Hepatic stellate cell (primary cell): ENCODE measurements around the gene PKNOX2.
A peak's percentile ranks its signal among the peaks of the same experiment; 100 is the strongest.

Experiments
- DNase-seq: peaks from one replicate; pipeline ENCODE4 v3.0.0; 2011; ENCODE audit warnings: low spot score

Gene PKNOX2

DNA sequence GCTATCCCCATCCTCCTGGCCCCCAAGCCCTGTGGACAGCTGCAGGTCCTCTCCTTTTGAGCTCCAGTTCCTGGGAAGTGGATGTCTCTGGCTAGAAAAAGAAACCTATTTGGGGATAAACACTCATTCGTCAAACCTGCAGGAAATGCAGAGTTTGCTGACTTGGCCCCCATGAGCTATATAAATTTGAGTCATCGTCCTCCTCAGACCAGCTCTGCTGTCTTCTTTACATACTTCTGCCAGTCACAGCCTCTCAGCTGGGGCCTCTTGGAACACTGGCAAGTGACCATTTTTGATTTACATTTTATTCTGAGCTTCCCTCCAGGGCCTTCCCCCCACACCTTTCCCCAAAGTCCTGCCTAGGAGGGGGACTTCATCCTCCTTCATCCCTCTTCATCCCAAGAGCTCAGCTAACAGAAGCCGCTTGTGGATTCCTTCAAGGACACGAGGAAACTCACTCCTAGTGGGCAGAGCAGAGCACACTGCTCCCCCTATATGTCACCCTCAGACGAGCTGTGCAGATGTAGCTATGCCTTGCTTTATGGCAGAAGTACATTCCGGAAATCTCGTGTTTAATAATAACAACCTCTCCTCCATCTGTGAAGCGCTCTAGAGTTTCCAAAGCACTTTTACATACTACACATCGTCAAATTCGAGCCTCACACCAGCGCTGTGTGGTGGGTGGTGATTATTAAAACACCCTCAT, 199.7 kb downstream of the PKNOX2 start:
- peak; percentile 76 for DNase-seq

- no peak for DNase-seq
Measured at GRCh38 chr11:125365196-125365931, 200.8 kb downstream of the PKNOX2 start.

DNA sequence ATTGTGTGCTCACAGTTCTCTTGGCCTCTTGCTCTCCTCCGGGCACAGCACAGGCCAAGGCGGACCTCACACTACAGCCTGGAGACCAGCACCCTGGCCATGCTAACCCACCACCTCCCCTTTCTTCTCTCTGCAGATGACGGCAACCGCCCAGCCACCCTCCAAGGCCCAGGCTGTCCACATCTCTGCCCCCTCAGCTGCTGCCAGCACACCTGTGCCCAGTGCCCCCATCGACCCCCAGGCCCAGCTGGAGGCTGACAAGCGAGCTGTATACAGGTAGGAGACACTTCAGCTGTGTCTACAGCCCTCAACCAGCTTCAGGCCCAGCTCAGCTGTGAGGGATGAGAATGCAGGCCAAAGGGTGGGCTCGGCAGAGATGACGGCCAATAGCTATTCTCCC, 203.2 kb downstream of the PKNOX2 start:
- DNase-seq = no peak

DNA sequence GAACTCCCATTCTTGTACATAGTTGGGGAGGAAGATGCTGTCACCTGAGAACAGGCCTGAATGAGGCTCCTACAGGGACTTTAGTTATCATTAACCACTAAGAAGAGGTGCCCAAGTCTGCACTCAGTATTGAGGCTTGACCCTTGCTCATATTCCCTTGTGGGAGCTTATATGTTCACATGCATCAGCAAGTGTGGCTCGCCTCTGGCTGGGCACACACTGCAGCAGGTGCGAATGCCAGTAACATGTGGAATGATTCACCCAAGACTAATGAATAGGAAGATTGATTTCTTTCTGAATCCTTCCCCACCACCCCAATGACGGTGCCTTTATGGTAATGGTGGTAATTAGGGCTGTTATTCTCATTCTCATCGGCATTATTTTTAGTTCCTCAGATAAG, 204.2 kb downstream of the PKNOX2 start:
- DNase-seq = no peak

DNA sequence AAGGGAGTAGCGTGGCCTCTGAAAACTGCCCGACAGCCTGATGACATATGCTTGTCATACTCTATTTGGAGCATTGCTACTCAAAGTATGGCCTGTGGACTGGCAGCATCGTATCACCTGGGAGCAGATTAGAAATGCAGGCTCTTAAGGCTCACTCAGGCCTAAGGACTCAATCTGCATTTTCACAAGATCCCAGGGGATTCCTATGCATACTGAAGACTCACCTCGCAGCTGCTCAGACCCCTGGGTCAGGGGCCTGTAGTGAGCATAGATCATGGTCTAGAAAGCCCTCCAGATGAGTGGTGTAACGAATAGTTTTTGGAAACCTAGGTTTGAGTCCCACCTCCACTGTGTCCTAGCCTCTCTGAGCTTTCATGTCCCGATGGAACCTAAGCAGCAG, 205.3 kb downstream of the PKNOX2 start:
- DNase-seq = no peak

- DNase-seq = no peak
Measured at GRCh38 chr11:125370561-125371389, 206.2 kb downstream of the PKNOX2 start.

GRCh38 chr11:125371431-125371935, 206.9 kb downstream of the PKNOX2 start:
- no peak for DNase-seq

DNA sequence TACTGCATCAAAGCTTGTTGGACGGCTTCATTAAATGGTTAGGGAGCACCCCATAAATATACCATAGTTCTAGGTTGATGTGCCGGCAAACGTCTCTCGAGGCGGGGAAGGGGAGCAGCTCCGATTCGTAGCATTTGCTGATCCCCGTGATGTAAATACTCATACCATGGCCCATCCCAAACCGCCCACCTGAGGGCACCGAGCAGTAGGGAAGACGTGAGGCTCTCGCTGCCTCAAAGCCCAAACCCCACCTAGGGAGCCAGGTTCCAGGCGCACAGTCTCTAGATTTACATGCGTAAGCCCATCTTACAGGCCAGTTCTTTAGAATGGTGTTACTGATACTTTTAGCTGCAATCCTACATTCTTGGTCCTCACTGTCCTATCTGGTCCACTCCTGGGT, 207.5 kb downstream of the PKNOX2 start:
- DNase-seq = no peak

DNA sequence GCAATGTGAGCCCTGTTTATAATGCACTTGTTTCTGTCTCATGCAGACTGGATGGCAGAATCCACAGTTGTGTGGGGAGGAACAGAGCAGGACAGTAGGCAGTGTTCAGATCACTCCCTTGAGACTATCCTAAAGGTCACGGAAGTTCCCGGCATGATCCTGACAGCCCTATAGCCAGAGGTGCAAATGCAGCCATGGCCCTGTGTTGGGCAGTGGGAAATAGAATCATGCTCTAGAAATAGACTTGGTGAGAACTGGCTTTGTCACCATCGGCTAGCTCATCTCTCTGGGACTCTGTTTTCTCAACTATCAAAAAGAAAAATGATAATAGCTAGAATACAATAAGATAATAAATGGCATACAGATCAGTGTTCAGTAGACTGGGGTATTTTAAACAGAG, 208.4 kb downstream of the PKNOX2 start:
- no peak for DNase-seq

GRCh38 chr11:125373426-125374391, 209.2 kb downstream of the PKNOX2 start:
- DNase-seq = peak; percentile 97

DNA sequence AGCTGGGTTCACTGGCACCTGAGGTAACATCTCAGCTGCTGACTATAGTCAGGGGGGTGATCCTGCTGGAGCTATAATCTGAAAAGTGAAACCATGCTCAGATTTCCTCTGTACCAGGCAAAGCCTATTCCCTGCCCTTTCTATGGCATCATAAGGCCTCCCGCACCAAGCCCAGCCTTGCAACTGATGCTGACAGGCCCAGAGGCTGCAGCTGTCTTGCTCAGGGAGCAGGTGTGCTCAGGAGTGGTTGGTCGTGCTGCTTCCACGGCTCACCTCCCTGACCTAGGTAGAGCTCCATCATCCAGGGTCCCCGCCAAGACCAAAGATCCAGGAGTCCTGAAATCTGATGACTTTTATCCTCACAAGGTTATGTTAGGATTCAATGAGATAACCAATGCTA, 209.8 kb downstream of the PKNOX2 start:
- no peak for DNase-seq

DNA sequence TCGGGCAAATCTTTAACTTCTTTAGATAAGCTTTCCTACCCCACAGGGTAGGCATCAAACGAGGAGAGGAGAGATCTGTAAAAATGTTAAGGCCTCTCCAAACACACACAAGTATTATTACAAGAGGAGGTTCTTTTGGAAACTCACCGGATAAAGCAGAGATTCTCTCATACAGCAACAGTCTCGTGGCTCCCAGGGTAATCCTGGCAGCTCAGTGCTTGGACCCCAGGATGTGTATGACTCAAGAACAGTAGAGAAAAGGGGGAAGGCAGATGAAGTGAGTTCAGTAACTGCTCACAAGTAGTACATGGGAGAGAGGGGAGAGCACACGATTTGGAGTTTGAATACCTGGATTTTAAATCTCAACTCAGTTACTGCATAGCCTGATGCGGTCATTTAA, 210.6 kb downstream of the PKNOX2 start:
- DNase-seq = no peak

DNA sequence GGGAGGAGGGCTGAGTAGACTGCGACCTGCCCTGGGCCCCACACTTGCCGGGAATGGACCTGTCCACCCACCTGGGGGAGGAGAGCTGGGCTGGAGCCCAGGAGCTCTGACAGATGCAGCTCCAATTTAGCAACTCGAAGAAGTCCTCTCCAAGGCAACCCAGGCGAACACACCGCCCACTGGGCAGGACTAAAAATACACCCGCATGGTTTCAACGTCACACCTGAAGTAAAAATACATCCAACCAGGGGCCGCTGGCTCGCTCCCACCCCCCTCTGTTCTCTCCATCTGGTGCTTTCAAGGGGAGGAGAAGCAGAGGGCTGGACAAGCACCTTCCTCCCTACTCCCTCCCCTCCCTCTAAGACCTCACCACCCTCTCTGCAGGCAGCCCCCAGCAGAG, 211.6 kb downstream of the PKNOX2 start:
- no peak for DNase-seq

- DNase-seq = peak; percentile 47
Measured at GRCh38 chr11:125376856-125377255, 212.3 kb downstream of the PKNOX2 start.

DNA sequence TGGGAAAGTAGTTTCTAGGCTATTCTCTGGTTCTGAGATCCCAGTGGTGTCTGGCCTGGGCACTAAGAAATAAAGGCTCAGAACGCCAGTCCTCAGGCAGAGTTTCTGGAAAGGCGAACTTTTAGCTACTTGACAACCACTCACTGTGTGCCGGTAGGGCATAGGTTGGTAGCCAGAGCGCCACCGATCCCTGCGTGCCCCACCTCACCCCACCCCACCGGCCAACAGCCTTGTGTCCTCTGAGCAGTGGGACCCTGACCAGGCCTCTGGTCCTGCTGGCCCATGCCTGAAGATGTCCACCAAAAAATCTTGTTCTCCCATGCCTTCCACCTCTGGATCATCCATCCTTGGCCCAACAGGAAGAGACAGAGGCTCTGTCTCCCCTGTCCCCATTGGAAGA, 213.5 kb downstream of the PKNOX2 start:
- DNase-seq = no peak

DNA sequence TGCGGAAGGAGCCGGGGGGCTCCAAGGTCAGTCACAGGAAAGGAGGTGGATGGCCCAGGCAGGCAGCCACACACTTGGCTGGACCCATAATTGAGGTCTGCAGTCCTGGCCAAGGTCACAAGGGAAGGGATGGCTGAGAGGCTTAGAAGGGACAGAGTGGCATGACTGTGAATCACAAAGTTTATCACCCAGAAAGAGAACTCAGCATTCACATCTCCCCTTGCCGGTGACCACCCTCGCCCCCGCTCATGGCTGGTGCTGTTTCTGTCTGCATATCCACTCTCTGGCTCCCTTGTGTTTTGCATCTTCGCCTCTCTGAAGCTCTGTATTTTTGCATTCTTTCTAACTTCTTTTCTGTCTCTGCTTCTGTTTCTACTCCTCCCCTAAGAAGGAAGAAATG, 214.0 kb downstream of the PKNOX2 start:
- DNase-seq = no peak

DNA sequence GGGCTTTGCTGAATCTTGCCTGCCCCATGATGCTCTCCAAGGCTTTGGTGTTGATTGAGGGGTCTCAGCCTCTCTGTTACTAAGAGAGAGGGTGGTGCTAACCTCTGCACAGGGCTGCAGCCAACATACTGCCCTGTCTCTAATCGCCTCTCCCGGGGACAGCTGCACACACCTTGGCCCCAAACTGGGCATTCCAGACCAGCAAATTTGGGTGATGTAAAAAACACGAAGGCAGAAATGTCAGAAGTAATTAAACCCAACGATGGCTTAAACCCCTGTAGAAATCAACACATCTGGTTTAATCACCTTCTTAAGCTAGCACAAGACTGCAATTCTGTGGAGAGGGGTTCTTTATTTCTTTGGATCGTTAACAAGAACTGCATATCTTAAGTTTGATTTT, 215.0 kb downstream of the PKNOX2 start:
- DNase-seq = no peak

GRCh38 chr11:125379981-125380380, 215.4 kb downstream of the PKNOX2 start:
- no peak for DNase-seq

GRCh38 chr11:125380756-125381445, 216.3 kb downstream of the PKNOX2 start:
- DNase-seq = no peak

DNA sequence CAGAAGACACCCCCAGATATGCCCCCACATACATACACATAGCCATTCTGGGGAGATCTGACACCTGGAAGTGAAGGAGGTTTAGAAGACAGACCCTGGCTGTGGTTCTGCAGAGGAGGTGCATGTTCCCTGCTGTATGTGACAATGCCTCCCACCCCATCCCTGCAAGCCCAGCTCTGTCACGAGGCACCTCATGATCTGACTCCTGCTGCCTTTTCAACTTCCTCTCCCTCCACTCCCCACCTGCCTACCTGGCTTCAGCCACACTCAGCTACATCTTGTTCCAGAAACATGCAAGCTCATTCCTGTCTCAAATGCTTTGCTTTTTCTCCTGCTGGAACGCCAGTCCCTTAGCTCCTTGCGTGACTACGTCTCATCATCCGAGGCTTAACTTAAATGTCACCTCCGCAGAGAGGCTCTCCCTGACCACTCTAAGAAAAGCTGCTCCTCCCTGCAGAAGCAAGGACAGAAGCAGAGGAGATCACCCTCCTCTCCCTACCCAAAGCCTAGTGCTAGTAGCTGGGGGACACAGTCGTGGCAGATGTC, 217.0 kb downstream of the PKNOX2 start:
- DNase-seq = no peak
